GM21529 (cell line): ENCODE measurements around the gene CHRM5.
"Not testable (repeated sequence)": the region's sequence is repeated elsewhere in the genome, so short reads cannot be mapped to it uniquely, and the experiment has no call there.

Experiments used
- ATAC-seq: cut with Tn5 transposase; IDR thresholded peaks from one replicate; pipeline ENCODE4 v1.9.1; 2021; ENCODE audit not compliant: unreplicated experiment

CHRM5 gene

DNA sequence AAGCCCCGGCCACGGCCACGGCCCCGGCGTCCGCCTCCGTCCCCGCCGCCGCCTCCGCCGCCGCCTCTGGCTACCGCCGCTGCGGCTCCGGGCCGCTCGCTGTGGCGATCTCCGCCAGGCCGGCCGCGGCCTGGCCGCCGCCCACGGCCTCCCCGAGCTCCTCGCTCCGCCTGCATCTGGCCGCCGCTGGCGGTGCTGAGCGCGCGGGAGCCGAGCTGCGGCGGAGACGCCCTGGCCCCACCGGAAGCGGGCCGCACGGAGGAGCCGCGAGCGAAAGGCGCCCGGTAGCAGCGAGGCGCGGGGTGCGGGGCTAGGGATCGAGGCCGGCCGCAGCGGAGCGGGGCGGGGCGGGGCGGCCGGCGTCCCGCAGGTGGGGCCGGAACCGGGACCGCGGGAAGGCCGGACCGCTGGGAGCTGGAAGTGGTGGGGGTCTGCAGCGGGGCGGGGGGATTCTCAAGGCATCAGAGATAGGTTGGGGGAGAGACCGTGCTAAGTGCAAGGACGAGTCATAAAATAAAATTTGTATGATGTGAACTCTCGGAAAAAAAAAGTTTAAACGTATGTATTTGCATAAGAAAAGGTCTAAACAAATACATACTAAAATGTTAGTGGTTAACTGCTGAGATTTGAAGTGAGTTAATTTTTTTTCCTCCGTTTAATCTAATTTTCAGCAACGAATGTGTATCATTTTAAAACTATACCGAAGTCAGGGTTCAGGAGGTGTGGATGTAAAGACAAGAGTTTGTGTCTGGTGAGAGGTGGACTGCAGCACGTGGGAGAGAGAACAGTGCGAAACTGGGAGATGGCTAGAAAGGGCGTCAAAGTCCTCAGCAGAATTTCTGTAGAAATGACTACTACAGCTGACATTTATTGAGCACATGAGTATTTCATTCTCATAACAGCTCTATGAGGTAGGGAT is 70.8 kb downstream of the CHRM5 start, which contains the start of gene AVEN:
TSS of gene AVEN (minus strand) at position 334 of the 919 bp plus-strand sequence. CDS start at position 176, 158 bp downstream.
- peak; percentile 46 for ATAC-seq

DNA sequence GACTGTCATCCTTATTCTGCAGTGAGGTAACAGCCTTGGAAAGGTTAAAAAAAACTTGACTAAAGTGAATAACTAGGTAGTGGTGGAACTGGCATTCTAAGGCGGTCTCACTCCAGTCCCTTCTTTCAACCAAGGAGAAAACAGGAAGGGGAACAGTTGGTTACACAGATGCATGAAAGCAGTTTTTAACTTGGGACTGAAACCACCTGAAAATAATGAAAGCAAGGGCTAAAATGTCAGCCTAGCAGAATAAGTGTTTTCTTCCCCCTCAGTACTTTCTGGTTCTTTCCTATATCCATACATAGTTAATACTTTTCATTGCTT is 71.5 kb downstream of the CHRM5 start:
- ATAC-seq: peak; percentile 26

DNA sequence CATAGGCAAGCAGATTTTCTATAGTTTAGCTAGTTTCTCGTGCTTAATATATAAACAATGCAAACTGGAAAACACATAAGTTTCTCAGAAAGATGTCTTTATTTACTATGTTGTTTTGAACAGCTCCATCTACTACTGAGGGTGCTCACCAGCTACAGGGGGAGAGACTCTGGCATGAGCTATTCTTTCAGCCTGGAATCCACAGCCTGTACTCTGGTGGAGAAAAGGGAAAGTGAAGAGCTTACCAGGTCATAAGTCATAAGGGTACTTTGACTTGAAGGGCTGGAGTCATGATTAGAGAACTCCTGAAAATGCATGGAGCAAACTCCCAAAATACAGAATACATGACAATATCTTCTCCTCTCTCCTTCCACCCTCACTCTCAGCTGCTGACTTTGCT is 75.1 kb downstream of the CHRM5 start:
- ATAC-seq: no peak

DNA sequence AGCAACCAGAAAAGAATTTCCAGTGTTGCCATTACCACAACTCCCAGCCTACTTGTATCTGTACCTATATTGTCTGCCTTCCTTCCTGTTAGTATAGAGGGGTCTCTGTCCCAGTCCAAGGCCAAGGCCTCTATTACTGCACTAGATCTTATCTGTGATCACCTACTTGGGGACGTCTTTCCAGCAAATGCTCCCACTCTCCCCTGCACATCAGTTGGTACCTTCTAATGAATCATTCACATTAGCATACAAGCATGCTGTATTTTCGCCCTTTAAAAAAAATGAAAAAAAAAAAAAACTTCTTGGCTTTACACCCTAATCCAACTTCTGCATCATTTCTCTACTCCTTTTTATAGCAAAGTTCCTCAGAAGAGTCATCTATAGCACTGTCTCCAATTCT is 75.5 kb downstream of the CHRM5 start:
- ATAC-seq: no peak

DNA sequence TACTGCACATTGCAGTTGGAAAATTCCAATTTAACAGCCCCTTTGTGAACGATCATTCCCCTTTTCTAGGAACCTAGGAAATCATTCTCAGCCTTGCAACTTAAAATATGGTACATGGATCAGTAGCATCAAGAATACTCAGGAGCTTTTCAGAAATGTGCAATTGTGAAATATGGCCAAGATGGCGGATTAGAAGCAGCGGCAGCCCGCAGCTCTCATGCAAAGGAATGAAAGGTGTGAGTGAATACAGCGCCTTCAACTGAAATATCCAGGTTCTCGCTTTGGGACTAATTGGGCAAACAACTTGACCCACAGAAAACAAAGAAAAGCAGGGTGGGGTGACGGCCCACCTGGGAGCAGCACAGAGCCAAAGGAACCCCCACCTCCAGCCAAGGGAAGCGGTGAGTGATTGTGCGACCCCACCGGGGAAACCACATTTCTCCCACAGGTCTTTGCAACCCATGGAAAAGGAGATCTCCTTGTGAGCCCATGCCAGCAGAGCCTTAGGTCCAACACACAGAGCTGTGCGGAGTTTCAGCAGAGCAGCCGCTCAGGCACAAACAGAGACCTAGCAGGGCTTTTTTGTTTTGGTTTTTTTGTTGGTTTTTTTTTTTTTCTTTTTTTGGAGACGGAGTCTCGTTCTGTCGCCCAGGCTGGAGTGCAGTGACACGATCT is 78.3 kb downstream of the CHRM5 start:
- ATAC-seq: no peak

DNA sequence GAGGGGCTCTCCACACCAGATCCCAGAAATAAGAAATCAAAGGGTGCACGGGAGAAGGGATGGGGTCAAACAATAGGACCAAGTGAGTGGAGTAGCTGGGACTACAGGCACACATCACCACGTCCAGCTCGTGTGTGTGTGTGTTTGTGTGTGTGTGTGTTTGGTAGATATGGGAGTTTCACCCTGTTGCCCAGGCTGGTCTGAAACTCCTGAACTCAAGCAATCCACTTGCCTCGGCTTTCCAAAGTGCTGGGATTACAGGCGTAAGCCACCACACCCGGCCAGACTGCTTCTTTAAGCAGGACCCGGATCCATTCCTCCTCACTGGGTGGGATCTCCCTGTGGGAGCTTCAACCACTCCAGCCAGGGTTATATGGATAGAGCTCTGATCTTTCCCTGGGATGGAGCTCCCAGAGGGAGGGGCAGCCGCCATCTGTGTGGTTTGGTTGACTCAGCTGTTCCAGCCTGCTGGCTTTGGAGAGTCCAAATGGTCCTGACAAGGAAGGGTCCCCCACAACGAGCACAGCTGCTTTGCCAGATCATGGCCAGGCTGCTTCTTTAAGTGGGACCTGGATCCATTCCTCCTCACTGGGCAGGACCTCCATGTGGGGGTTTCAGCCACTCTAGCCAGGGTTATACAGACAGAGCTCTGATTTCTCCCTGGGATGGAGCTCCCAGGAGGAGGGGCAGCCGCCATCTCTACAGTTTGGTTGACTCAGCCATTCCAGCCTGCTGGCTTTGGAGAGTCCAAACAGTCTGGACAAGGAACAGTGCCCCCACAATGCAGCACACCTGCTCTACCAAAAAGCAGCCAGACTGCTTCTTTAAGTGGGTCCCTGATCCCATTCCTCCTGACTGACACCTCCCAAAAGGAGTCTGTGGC is 79.8 kb downstream of the CHRM5 start:
- ATAC-seq: no peak

DNA sequence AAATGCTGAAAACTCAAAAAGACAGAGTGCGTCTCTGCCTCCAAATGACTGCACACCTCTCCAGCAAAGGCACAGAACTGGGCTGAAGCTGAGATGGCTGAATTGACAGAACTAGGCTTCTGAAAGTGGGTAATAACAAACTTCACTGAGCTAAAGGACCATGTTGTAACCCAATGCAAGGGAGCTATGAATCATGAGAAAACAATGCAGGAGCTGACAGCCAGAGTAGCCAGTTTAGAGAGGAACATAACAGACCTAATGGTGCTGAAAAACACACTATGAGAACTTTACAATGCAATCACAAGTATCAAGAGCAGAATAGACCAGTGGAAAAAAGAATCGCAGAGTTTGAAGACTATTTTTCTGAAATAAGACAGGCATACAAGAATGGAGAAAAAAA is 80.8 kb downstream of the CHRM5 start:
- no peak for ATAC-seq

DNA sequence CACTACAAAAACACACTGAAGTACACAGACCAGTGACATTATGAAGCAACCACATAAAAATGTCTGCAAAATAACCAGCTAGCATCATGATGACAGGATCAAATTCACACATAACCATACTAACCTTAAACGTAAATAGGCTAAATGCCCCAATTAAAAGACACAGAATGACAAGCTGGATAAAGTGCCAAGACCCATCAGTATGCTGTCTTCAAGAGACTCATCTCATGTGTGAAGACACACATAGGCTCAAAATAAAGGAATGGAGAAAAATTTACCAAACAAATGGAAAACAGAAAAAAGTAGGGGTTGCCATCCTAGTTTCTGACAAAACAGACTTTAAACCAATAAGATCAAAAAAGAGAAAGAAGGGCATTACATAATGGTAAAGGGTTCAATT is 82.1 kb downstream of the CHRM5 start:
- not testable (repeated sequence) for ATAC-seq

DNA sequence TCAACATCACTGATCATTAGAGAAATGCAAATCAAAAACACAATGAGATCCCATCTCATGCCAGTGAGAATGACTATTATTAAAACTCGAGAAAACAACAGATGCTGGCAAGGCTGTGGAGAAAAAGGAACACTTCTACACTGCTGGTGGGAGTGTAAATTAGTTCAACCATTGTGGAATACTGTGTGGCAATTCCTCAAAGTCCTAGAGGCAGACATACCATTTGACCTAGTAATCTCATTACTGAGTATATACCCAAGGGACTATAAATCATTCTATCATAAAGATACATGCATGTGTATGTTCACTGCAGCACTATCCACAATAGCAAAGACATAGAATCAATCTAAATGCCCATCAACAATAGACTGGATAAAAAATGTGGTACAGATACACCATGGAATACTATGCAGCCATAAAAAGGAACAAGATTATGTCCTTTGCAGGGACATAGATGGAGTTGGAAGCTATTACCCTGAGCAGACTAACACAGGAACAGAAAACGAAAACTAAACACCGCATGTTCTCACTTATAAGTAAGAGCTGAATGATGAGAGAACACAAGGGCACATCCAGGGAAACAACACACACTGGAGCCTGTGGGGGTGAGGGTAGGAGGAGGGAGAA is 85.9 kb downstream of the CHRM5 start:
- ATAC-seq: no peak

DNA sequence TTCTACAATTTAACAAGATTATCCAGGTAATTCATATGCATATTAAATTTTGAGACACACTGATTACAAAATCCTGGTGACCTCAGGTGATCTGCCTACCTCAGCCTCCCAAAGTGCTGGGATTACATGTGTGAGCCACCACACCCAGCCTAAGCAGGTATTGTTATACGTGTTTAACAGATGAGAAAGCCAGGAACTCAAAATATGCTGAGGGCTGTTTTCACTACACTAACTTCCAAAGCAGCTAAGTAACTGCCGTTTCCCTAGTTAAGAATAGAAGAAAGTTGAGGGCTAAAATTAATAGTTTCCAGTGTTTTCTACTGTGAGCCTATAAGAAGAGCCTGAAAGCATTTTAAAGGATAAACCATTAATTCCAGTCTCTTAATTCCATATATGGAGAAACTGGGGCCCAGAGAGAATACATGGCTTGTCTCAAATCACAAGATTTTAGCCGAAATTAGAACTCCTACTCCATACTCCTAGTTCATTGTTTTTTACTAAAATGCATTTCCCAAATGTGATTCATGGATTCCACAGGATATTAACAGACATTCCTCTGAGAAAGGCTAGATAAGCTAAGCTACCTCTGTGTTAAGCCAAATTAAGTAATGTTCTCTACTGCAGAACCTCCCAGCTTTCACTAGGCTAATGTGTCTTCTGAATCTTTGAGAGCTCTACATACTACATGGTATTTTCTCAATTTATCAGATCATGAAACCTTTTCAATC is 87.7 kb downstream of the CHRM5 start:
- ATAC-seq: no peak

DNA sequence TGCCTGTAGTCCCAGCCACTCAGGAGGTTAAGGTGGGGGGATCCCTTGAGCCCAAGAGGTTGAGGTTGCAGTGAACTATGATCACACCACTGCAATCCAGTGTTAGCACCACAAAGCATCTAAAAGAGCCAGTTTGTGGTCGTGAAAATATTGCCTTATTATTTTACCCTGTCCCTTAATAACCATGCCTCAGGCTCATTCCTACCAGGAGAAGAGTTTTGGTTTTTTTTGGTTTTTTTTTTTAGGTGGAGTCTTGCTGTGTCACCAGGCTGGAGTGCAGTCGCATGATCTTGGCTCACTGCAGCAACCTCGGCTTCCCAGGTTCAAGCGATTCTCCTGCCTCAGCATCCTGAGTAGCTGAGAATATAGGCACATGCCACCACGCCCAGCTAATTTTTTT is 88.6 kb downstream of the CHRM5 start:
- ATAC-seq: no peak

DNA sequence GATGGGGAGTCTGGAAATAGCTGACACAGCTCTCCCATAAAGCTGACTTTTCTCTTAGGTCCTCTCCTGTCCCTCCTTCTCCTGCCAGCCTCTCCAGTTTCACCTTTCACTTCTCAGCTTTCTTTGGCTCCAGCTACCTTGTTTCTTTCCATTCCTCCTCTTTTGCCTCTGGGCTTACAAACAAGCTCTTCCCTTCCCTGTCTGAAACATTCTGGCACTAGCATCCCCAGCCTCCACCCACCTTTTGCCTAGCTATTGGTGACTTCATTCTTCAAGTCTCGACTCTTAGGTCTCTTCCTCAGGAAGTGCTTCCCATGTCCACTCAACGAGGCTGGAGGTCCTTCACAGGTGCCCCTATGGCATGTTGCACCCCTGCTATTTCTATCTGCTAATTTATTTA is 91.2 kb downstream of the CHRM5 start:
- ATAC-seq: no peak

DNA sequence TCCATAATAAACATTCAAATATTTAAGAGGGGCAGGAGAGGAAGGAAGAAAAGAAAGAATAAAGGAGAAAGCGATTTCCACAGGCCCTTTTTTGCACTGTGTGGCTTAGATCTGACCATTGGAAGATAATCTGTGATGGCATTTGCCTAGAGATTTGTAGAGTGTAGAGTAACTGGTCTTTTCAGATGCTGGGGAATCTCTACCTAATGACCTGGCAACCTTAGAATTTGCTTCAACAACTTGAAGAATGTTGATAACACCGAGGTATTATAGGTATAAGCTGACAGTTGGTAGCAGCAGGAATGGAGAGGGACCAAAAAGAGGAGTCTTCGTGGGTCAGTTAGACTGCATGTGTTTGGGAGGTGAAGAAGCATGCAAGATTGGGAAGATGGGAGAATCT is 91.6 kb downstream of the CHRM5 start:
- no peak for ATAC-seq

DNA sequence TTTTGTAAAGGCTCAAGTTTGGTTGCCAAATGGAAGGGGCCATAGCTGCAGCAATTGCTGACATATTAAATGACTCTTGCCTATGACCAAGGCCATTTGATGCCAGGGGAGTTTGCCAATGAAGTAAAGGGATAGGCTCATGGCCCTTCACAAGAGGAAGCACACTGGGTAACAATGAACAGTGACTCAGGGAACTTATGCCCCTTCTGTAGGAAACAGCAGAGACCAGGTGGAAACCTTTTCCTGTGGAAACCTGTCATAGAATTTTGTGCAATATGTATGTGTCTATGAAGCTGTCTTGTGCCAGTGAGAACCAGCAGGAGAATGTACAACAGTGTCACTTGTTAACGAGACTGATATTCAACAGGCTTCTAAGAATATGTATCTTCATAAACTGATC is 96.1 kb downstream of the CHRM5 start:
- no peak for ATAC-seq

DNA sequence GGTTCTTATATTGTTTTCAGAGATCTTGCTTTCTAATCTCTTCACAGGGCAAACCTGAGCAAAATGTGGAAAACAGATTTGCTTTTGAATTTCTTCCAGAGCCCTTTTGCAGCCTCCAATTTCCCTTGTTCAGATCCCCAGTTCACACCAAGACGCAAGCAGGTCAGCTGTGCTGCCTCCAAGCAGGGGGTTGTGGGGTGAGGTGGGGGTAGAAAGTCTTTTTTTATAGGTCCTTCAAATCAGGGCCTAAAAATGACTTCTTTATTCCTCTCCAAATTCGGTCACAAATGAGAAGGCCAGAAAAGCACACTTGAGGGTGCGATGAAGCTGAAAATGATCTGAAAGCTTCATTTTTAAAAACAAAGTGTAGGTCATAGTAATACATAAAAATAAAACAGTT is 97.0 kb downstream of the CHRM5 start:
- ATAC-seq: no peak

DNA sequence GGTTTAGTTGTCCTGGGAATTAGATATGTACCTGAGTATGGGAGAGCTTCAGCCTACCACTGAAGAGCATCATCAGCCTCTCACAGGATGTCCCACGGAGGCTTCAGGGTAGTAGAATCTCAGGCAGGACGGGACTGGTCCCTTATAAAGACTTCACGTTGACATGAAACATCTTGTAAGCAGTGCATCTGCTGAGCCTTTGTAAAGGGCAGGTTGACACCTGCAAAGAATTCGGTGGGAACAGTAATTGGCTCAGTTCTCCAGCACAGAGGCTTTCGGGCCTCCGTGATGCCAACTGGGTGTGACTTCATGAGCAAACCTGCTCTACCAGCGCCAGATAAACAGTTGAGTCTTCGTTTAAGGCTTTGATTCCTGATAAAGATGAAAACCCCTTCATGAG is 97.6 kb downstream of the CHRM5 start:
- no peak for ATAC-seq

DNA sequence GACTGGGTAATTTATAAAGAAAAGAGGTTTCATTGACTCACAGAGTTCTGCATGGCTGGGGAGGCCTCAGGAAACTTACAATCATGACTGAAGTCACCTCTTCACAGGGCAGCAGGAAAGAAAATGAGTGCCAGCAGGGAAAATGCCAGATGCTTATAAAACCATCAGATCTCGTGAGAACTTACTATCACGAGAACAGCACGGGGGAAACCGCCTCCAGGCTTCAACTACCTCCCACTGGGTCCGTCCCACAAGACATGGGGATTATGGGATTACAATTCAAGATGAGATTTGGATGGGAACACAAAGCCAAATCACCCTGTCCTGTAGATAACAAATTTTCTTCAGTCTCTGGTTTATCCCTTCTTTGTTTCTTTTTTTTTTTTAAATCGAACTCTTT is 101.7 kb downstream of the CHRM5 start:
- ATAC-seq: no peak

DNA sequence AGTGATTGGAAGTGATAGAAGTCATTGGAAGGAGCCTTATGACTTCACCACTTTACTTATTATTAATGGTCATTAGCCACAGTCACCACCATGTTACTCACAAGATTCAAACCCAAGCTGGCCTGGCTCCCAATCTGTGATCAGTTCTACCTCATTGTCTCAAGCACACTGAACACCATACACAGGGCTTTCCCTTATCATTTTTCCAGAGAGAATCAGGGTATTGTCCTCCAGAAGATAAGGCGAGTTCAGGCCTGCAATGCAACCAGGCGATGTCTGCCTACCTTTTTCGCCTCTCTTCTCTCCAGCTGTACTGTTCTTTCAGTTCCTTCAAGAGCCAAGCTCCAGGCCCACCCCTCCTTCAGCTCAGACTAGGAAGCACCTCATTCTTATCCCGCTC is 108.5 kb downstream of the CHRM5 start:
- no peak for ATAC-seq

DNA sequence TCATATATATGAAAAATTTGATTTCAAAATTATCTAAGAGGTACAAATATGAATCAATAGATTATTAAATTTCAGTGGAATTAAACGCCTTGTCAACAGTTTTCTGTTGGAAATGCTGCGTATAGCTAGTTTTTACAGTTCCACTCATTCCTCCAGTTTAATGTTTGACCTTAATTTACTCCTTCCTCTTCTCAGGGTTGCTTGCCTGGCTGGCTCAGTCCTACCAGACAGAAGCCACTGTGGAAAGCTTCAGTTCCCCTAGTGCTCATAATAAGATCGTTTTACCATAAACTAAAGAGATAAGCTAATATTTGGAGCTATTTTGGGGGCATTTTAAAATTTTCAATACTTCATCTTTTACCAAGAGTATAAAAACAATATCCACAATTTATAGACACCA is 110.6 kb downstream of the CHRM5 start:
- no peak for ATAC-seq

DNA sequence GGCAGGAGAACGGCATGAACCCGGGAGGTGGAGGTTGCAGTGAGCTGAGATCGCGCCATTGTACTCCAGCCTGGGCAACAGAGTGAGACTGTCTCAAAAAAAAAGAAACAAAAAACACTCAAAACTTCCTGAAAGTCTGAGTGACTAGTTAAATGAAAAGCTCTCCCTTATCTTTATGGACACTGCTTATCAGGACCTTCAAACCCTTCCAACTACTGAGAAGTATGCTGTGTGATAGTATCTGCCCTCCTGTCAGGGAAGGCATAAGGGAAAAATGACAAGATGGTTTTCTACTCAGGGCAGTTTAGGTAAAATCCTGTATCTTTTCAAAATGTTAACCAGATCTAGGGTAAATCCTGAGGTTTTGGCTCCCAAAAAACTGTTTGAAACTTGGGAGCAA is 111.6 kb downstream of the CHRM5 start:
- ATAC-seq: no peak
